Testis (tissue), 2 donors: ENCODE data around the gene MILR1.

Source experiments
- CTCF ChIP-seq, 3 experiments: fragments of 450-650 bp in 2 of 3; fragments of 200-600 bp in 1 of 3; sonication (generic) in 1 of 3; IDR thresholded peaks; one replicate each; pipeline ENCODE4 v1.5.1; 2016 to 2019; ENCODE audit warnings: antibody characterized with exemption in 3 of 3, mild to moderate bottlenecking in 2 of 3, moderate library complexity in 1 of 3
- POLR2A ChIP-seq: fragments of 450-650 bp; IDR thresholded peaks from one replicate; pipeline ENCODE4 v1.6.1; 2017; ENCODE audit warnings: antibody characterized with exemption, mild to moderate bottlenecking, moderate library complexity

- TF ChIP-seq CTCF (IDR thresholded peaks at IDR 0.05) (no peak), POLR2A (no peak)
Observed at GRCh38 chr17:64466019-64466735, 17.3 kb downstream of the MILR1 start.
